GM18870 (cell line): Measurements from ENCODE around the gene SYT3.
"Not testable (repeated sequence)": the region's sequence is repeated elsewhere in the genome, so short reads cannot be mapped to it uniquely, and the experiment has no call there.

ENCODE experiments used
- ATAC-seq: cut with Tn5 transposase; IDR thresholded peaks from one replicate; pipeline ENCODE4 v1.9.1; 2021; ENCODE audit warnings: moderate library complexity; ENCODE audit not compliant: unreplicated experiment

Gene SYT3

GRCh38 chr19:50604264-50605073 lies 35.2 kb downstream of the SYT3 start:
- not testable (repeated sequence) for ATAC-seq

GRCh38 chr19:50602935-50603334 lies 36.7 kb downstream of the SYT3 start:
- no peak for ATAC-seq

- ATAC-seq = no peak
Measured at GRCh38 chr19:50602496-50602895, 37.2 kb downstream of the SYT3 start.

- no peak for ATAC-seq
Measured at GRCh38 chr19:50602089-50602422, 37.6 kb downstream of the SYT3 start.

GRCh38 chr19:50601407-50602088 lies 38.1 kb downstream of the SYT3 start:
- ATAC-seq = no peak

GRCh38 chr19:50599427-50599826 lies 40.3 kb downstream of the SYT3 start:
- no peak for ATAC-seq

GRCh38 chr19:50590191-50590590 lies 49.5 kb downstream of the SYT3 start:
- ATAC-seq = no peak

GRCh38 chr19:50581795-50582660 lies 57.7 kb downstream of the SYT3 start:
- ATAC-seq = not testable (repeated sequence)

- ATAC-seq = no peak
Measured at GRCh38 chr19:50580970-50581634, 58.6 kb downstream of the SYT3 start.

- no peak for ATAC-seq
Measured at GRCh38 chr19:50580240-50580639, 59.4 kb downstream of the SYT3 start.

GRCh38 chr19:50576769-50577168 lies 62.9 kb downstream of the SYT3 start:
- not testable (repeated sequence) for ATAC-seq

GRCh38 chr19:50573741-50574461 lies 65.8 kb downstream of the SYT3 start:
- no peak for ATAC-seq
